Fibroblast of the aortic adventitia (primary cell): ENCODE results near the gene FOXJ2. TPM values are rescaled to one million over a fixed set of nuclear protein-coding genes. Genes with fewer than 3 reads are reported as not detected.

Source experiments
- DNase-seq: peaks from one replicate; pipeline ENCODE4 v3.0.0-alpha.2; 2010; ENCODE audit warnings: low read depth
- H3K4me3 ChIP-seq: 2 replicates; pipeline ENCODE4 v1.5.1; 2011; ENCODE audit warnings: low read depth, mild to moderate bottlenecking, control low read depth, low read length, moderate library complexity
- total RNA-seq: library from RNA; depleted of rRNA; stranded (reverse); fragments of >200 nt; gene quantifications from 2 replicates; pipeline ENCODE4 v1.2.3, GENCODE V29; 2012; ENCODE audit warnings: low replicate concordance
- TF ChIP-seq, protein P1 (sequence below): IDR thresholded peaks from 2 replicates; pipeline ENCODE4 v1.5.1; 2011; ENCODE audit warnings: mild to moderate bottlenecking, low read length, control low read depth, inconsistent platforms; ENCODE audit not compliant: insufficient read depth

Gene FOXJ2
- total RNA-seq, 1 donor, result 13.8 TPM

GRCh38 chr12:8038659-8039114 lies 6.2 kb downstream of the FOXJ2 start:
- DNase-seq, result peak; percentile 65
- TF ChIP-seq, protein P1, sequence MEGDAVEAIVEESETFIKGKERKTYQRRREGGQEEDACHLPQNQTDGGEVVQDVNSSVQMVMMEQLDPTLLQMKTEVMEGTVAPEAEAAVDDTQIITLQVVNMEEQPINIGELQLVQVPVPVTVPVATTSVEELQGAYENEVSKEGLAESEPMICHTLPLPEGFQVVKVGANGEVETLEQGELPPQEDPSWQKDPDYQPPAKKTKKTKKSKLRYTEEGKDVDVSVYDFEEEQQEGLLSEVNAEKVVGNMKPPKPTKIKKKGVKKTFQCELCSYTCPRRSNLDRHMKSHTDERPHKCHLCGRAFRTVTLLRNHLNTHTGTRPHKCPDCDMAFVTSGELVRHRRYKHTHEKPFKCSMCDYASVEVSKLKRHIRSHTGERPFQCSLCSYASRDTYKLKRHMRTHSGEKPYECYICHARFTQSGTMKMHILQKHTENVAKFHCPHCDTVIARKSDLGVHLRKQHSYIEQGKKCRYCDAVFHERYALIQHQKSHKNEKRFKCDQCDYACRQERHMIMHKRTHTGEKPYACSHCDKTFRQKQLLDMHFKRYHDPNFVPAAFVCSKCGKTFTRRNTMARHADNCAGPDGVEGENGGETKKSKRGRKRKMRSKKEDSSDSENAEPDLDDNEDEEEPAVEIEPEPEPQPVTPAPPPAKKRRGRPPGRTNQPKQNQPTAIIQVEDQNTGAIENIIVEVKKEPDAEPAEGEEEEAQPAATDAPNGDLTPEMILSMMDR, result no peak
- H3K4me3 ChIP-seq, result peak overlapping the region; percentile 49

DNA sequence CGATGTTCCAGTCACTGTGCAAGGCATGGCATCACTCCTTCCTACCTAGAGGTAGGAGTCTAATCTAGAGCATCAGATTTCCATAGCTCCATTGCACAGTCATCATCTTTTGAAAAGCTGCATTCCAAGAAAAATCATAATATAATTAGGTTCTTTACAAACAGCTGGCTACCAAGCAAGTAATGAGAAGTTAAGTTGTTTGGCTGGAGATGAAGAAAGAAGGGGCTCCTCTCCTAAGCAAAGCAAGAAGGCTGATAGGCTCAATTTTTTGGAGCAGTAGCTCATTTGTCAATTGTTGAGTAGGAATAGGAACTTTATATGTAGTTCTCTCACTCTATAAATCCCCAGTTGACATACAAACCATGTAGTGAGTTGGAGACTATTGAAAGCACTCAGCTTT lies 8.3 kb downstream of the FOXJ2 start:
- DNase-seq, result no peak
- H3K4me3 ChIP-seq, result no peak overlapping the region
- TF ChIP-seq, protein P1, result no peak

GRCh38 chr12:8045952-8046944 lies 13.7 kb downstream of the FOXJ2 start:
- peak; percentile 87 for DNase-seq
- TF ChIP-seq, protein P1, result peak; percentile 90
- H3K4me3 ChIP-seq, result no peak overlapping the region

GRCh38 chr12:8047842-8048241 lies 15.3 kb downstream of the FOXJ2 start:
- TF ChIP-seq, protein P1, result no peak
- DNase-seq, result no peak
- no peak overlapping the region for H3K4me3 ChIP-seq

GRCh38 chr12:8048906-8049305 lies 16.4 kb downstream of the FOXJ2 start:
- TF ChIP-seq, protein P1, result no peak
- DNase-seq, result no peak
- H3K4me3 ChIP-seq, result no peak overlapping the region

GRCh38 chr12:8050600-8051250 lies 18.2 kb downstream of the FOXJ2 start:
- TF ChIP-seq, protein P1, result no peak
- no peak for DNase-seq
- no peak overlapping the region for H3K4me3 ChIP-seq
